NAMALWA (cell line): Measurements from ENCODE around the gene YEATS2.
"Not testable (repeated sequence)": the region's sequence is repeated elsewhere in the genome, so short reads cannot be mapped to it uniquely, and the experiment has no call there.

Experiments used
- DNase-seq: peaks from one replicate; pipeline ENCODE4 v3.0.0-alpha.2; 2015; ENCODE audit warnings: low spot score

YEATS2 gene

GRCh38 chr3:183697610-183698317, at the start of gene YEATS2:
YEATS2 (plus strand) TSS chr3:183697797; CDS start chr3:183715163, 17,366 bp downstream.
- DNase-seq, result peak; percentile 77

- no peak for DNase-seq
Observed at GRCh38 chr3:183650554-183650953, 47.0 kb upstream of the YEATS2 start.

- peak; percentile 45 for DNase-seq
Observed at GRCh38 chr3:183653209-183654064, 44.2 kb upstream of the YEATS2 start.

GRCh38 chr3:183654727-183655126, 42.9 kb upstream of the YEATS2 start:
- no peak for DNase-seq

GRCh38 chr3:183662099-183662498, 35.5 kb upstream of the YEATS2 start:
- DNase-seq, result no peak

- DNase-seq, result no peak
Observed at GRCh38 chr3:183664913-183665381, 32.6 kb upstream of the YEATS2 start.

- DNase-seq, result no peak
Observed at GRCh38 chr3:183680061-183680460, 17.5 kb upstream of the YEATS2 start.

- no peak for DNase-seq
Observed at GRCh38 chr3:183687705-183688104, 9.9 kb upstream of the YEATS2 start.

- no peak for DNase-seq
Observed at GRCh38 chr3:183688874-183689273, 8.7 kb upstream of the YEATS2 start.

GRCh38 chr3:183689621-183690020, 8.0 kb upstream of the YEATS2 start:
- not testable (repeated sequence) for DNase-seq

- DNase-seq, result no peak
Observed at GRCh38 chr3:183690402-183690995, 7.1 kb upstream of the YEATS2 start.

- DNase-seq, result no peak
Observed at GRCh38 chr3:183692436-183692835, 5.2 kb upstream of the YEATS2 start.

- DNase-seq, result no peak
Observed at GRCh38 chr3:183695569-183696364, 1.8 kb upstream of the YEATS2 start.

GRCh38 chr3:183697123-183697609, 431 bp upstream of the YEATS2 start:
- DNase-seq, result no peak

- peak; percentile 65 for DNase-seq
Observed at GRCh38 chr3:183698318-183698751, 738 bp downstream of the YEATS2 start.

- peak; percentile 59 for DNase-seq
Observed at GRCh38 chr3:183698756-183699155, 1.2 kb downstream of the YEATS2 start.

- DNase-seq, result peak; percentile 24
Observed at GRCh38 chr3:183699238-183699947, 1.8 kb downstream of the YEATS2 start.

- no peak for DNase-seq
Observed at GRCh38 chr3:183701744-183702143, 4.1 kb downstream of the YEATS2 start.

GRCh38 chr3:183703892-183704291, 6.3 kb downstream of the YEATS2 start:
- DNase-seq, result not testable (repeated sequence)

- no peak for DNase-seq
Observed at GRCh38 chr3:183710231-183710630, 12.6 kb downstream of the YEATS2 start.

GRCh38 chr3:183711516-183711915, 13.9 kb downstream of the YEATS2 start:
- no peak for DNase-seq
